H1 (cell line): ENCODE data around the gene MYL9. TPM values are rescaled to one million over a fixed set of nuclear protein-coding genes. Genes with fewer than 3 reads are reported as not detected.

ENCODE experiments used
- CTCF ChIA-PET: fragments of 300-600 bp; sonication (Branson Sonifier 250); formaldehyde crosslinking; loops from one replicate; lab custom pipeline; 2021; ENCODE audit not compliant: partially characterized antibody; lab: Charles Lee
- POLR2A ChIA-PET: fragments of 300-600 bp; sonication (Branson Sonifier 250); formaldehyde crosslinking; loops from one replicate; lab custom pipeline; 2021; ENCODE audit warnings: inconsistent platforms; ENCODE audit not compliant: partially characterized antibody; lab: Charles Lee
- DNase-seq, 2 experiments: peaks; one replicate each; pipeline versions ENCODE4 v3.0.0 to v3.0.0-alpha.2; 2010 to 2022; ENCODE audit warnings: low spot score in 2 of 2, low read depth in 1 of 2, mixed read lengths in 1 of 2
- FAIRE-seq: peaks from 2 replicates; lab custom pipeline; 2011; peaks lifted over from hg19 to GRCh38; lab: Jason Lieb, UNC
- H2AFZ ChIP-seq: 2 replicates; pipeline ENCODE4 v1.8.1; 2012; ENCODE audit warnings: low read length, inconsistent platforms
- H2AK5ac ChIP-seq: 2 replicates; pipeline ENCODE4 v1.6.1; 2013; ENCODE audit warnings: low read depth, low read length
- H2BK120ac ChIP-seq: replicated peaks from 2 replicates; pipeline ENCODE3; 2013; ENCODE audit warnings: low read depth, low read length, inconsistent platforms
- H2BK12ac ChIP-seq: 2 replicates; pipeline ENCODE4 v1.6.1; 2013; ENCODE audit warnings: low read depth, low read length
- H2BK15ac ChIP-seq: 2 replicates; pipeline ENCODE4 v1.6.1; 2013; ENCODE audit warnings: low read length
- H2BK20ac ChIP-seq: 2 replicates; pipeline ENCODE4 v1.6.1; 2013; ENCODE audit warnings: low read length
- H2BK5ac ChIP-seq: 2 replicates; pipeline ENCODE4 v1.6.1; 2013; ENCODE audit warnings: low read depth, low read length
- H3K14ac ChIP-seq: 2 replicates; pipeline ENCODE4 v1.6.1; 2013; ENCODE audit warnings: inconsistent platforms; ENCODE audit not compliant: insufficient read length
- H3K18ac ChIP-seq: 2 replicates; pipeline ENCODE4 v1.6.1; 2013; ENCODE audit warnings: low read length; ENCODE audit errors: extremely low read depth
- H3K23ac ChIP-seq: 2 replicates; pipeline ENCODE4 v1.6.1; 2013; ENCODE audit warnings: inconsistent platforms; ENCODE audit not compliant: insufficient read length
- H3K23me2 ChIP-seq: 2 replicates; pipeline ENCODE4 v1.6.1; 2013; ENCODE audit warnings: low read depth, low read length
- H3K27ac ChIP-seq: 2 replicates; pipeline ENCODE4 v1.6.1; 2011; ENCODE audit warnings: low read depth, low read length, inconsistent platforms
- H3K27me3 ChIP-seq, 4 experiments: replicated peaks in 1 of 4; 1 replicate in 1 of 4; 2 replicates in 3 of 4; pipeline versions ENCODE4 v1.6.1 to v1.8.1; 2011 to 2013; ENCODE audit warnings: low read length in 3 of 4, mild to moderate bottlenecking in 3 of 4, inconsistent platforms in 2 of 4, mixed read lengths in 2 of 4, moderate library complexity in 1 of 4; ENCODE audit not compliant: control insufficient read depth in 3 of 4, insufficient read depth in 3 of 4; ENCODE audit errors: extremely low read depth in 1 of 4
- H3K36me3 ChIP-seq, 4 experiments: 2 replicates each; pipeline versions ENCODE4 v1.6.1 to v1.8.1; 2011 to 2013; ENCODE audit warnings: mild to moderate bottlenecking in 4 of 4, low read length in 3 of 4, moderate library complexity in 2 of 4, control low read depth in 1 of 4, inconsistent platforms in 1 of 4; ENCODE audit not compliant: insufficient read depth in 4 of 4, control insufficient read depth in 2 of 4
- H3K4ac ChIP-seq: replicated peaks from 2 replicates; pipeline ENCODE3; 2013; ENCODE audit warnings: low read length, low read depth, mixed read lengths, inconsistent platforms; ENCODE audit not compliant: insufficient read length
- H3K4me1 ChIP-seq, 4 experiments: replicated peaks in 1 of 4; 1 replicate in 1 of 4; 2 replicates in 3 of 4; pipeline versions ENCODE4 v1.6.1 to v1.8.1; 2011 to 2013; ENCODE audit warnings: low read length in 3 of 4, inconsistent platforms in 2 of 4, mixed read lengths in 1 of 4; ENCODE audit not compliant: insufficient read depth in 4 of 4, control insufficient read depth in 3 of 4
- H3K4me2 ChIP-seq, 2 experiments: 2 replicates each; pipeline versions ENCODE4 v1.6.1 to v1.8.1; 2011 to 2013; ENCODE audit warnings: low read depth in 2 of 2, low read length in 2 of 2, control low read depth in 1 of 2, inconsistent platforms in 1 of 2, mild to moderate bottlenecking in 1 of 2; ENCODE audit not compliant: insufficient read depth in 1 of 2
- H3K4me3 ChIP-seq, 4 experiments: fragments of 200-600, 300-600 bp in 1 of 4; sonication (generic), shearing (Covaris generic), sonication (Bioruptor Twin) in 1 of 4; 2 replicates each; pipeline versions ENCODE4 v1.5.1 to v1.8.1; 2011 to 2016; ENCODE audit warnings: low read length in 4 of 4, low read depth in 3 of 4, control low read depth in 2 of 4, inconsistent platforms in 2 of 4, mild to moderate bottlenecking in 2 of 4, mixed read lengths in 1 of 4, moderate library complexity in 1 of 4; ENCODE audit not compliant: insufficient read depth in 2 of 4; ENCODE audit errors: extremely low read depth in 1 of 4
- H3K56ac ChIP-seq: replicated peaks from 2 replicates; pipeline ENCODE3; 2013; ENCODE audit warnings: low read depth, mild to moderate bottlenecking, mixed read lengths, low read length, inconsistent platforms; ENCODE audit not compliant: insufficient read length
- H3K79me1 ChIP-seq: 2 replicates; pipeline ENCODE4 v1.6.1; 2013; ENCODE audit warnings: low read depth, low read length, control low read depth
- H3K79me2 ChIP-seq, 2 experiments: 2 replicates each; pipeline versions ENCODE4 v1.6.1 to v1.8.1; 2012 to 2013; ENCODE audit warnings: low read length in 2 of 2, mild to moderate bottlenecking in 2 of 2, inconsistent platforms in 1 of 2; ENCODE audit not compliant: insufficient read depth in 2 of 2, control insufficient read depth in 1 of 2
- H3K9ac ChIP-seq, 4 experiments: replicated peaks in 1 of 4; 1 replicate in 1 of 4; 2 replicates in 3 of 4; pipeline versions ENCODE4 v1.6.1 to v1.8.1; 2011 to 2013; ENCODE audit warnings: low read depth in 3 of 4, low read length in 3 of 4, control low read depth in 2 of 4, mild to moderate bottlenecking in 2 of 4, moderate library complexity in 2 of 4, inconsistent platforms in 1 of 4; ENCODE audit errors: extremely low read depth in 1 of 4
- H3K9me3 ChIP-seq, 2 experiments: 2 replicates each; pipeline versions ENCODE4 v1.6.1 to v1.8.1; 2012 to 2013; ENCODE audit warnings: mild to moderate bottlenecking in 2 of 2, moderate library complexity in 2 of 2, control low read depth in 1 of 2, inconsistent platforms in 1 of 2, low read depth in 1 of 2, low read length in 1 of 2, mixed read lengths in 1 of 2; ENCODE audit not compliant: insufficient read depth in 2 of 2
- H4K20me1 ChIP-seq, 2 experiments: replicated peaks in 1 of 2; 2 replicates each; pipeline versions ENCODE3 to v1.8.1; 2011 to 2013; ENCODE audit warnings: inconsistent platforms in 2 of 2, low read length in 2 of 2, mild to moderate bottlenecking in 1 of 2; ENCODE audit not compliant: insufficient read depth in 2 of 2, control insufficient read depth in 1 of 2
- H4K5ac ChIP-seq: 2 replicates; pipeline ENCODE4 v1.6.1; 2013; ENCODE audit warnings: low read length, low read depth, mixed read lengths, inconsistent platforms; ENCODE audit not compliant: insufficient read length
- H4K8ac ChIP-seq: 2 replicates; pipeline ENCODE4 v1.8.0; 2013; ENCODE audit warnings: mild to moderate bottlenecking, moderate library complexity, low read length, inconsistent platforms; ENCODE audit not compliant: insufficient read depth; ENCODE audit errors: extremely low read depth
- H4K91ac ChIP-seq: replicated peaks from 2 replicates; pipeline ENCODE3; 2013; ENCODE audit warnings: low read length, mixed read lengths, inconsistent platforms; ENCODE audit not compliant: insufficient read length
- BACH1 ChIP-seq: IDR thresholded peaks from 2 replicates; pipeline ENCODE4 v1.6.1; 2012; ENCODE audit warnings: low read length, improper control_type of control experiment
- GTF2F1 ChIP-seq: IDR thresholded peaks from 2 replicates; pipeline ENCODE4 v1.6.1; 2012; ENCODE audit warnings: low read depth, low read length, improper control_type of control experiment, borderline replicate concordance
- HDAC2 ChIP-seq, 2 experiments: fragments of 300-600 bp in 1 of 2; sonication (generic) in 1 of 2; IDR thresholded peaks; 2 replicates each; pipeline ENCODE4 v1.6.1; 2011 to 2012; ENCODE audit warnings: low read depth in 2 of 2, low read length in 2 of 2, mild to moderate bottlenecking in 2 of 2, moderate library complexity in 2 of 2, borderline replicate concordance in 1 of 2, inconsistent platforms in 1 of 2
- JUN ChIP-seq: IDR thresholded peaks from 2 replicates; pipeline ENCODE4 v1.6.1; 2011; ENCODE audit warnings: low read depth, mild to moderate bottlenecking, improper control_type of control experiment, low read length
- RAD21 ChIP-seq, 2 experiments: IDR thresholded peaks in 1 of 2; conservative IDR thresholded peaks in 1 of 2; 2 replicates each; pipeline ENCODE4 v1.6.1; 2011; ENCODE audit warnings: low read depth in 2 of 2, low read length in 2 of 2, improper control_type of control experiment in 1 of 2, inconsistent platforms in 1 of 2, mild to moderate bottlenecking in 1 of 2, moderate library complexity in 1 of 2
- RBBP5 ChIP-seq: IDR thresholded peaks from 2 replicates; pipeline ENCODE4 v1.7.1; 2012; ENCODE audit warnings: low read depth, mild to moderate bottlenecking, inconsistent platforms, low read length, moderate library complexity, borderline replicate concordance
- SIN3A ChIP-seq, 2 experiments: IDR thresholded peaks in 1 of 2; conservative IDR thresholded peaks in 1 of 2; 2 replicates each; pipeline ENCODE4 v1.6.1; 2011 to 2012; ENCODE audit warnings: low read length in 2 of 2, improper control_type of control experiment in 1 of 2, low read depth in 1 of 2, mild to moderate bottlenecking in 1 of 2
- SUZ12 ChIP-seq: fragments of 200-600 bp; sonication (generic); IDR thresholded peaks from 2 replicates; pipeline ENCODE4 v1.6.1; 2012; ENCODE audit warnings: mild to moderate bottlenecking, inconsistent platforms, low read length, moderate library complexity, mixed read lengths
- TEAD4 ChIP-seq: IDR thresholded peaks from 2 replicates; pipeline ENCODE4 v1.6.1; 2012; ENCODE audit warnings: low read depth, low read length, inconsistent platforms, mixed read lengths
- ZNF274 ChIP-seq: IDR thresholded peaks from 2 replicates; pipeline ENCODE4 v1.7.0; 2012; ENCODE audit warnings: low read length, borderline replicate concordance; ENCODE audit errors: extremely low read depth
- WGBS, 2 experiments: shearing (Covaris generic) in 1 of 2; methylation state at CpG; one replicate each; pipeline versions ENCODE4 v1.1.6 to v1.1.7; 2013 to 2015; ENCODE audit warnings: low lambda C conversion rate in 2 of 2, mixed read lengths in 2 of 2, inconsistent platforms in 1 of 2, low coverage in 1 of 2, missing lambda C conversion rate in 1 of 2; ENCODE audit not compliant: insufficient replicate concordance in 2 of 2, insufficient coverage in 1 of 2, insufficient read length in 1 of 2; ENCODE audit errors: extremely low coverage in 1 of 2, missing lambda C conversion rate in 1 of 2; 5-methylcytosine and 5-hydroxymethylcytosine counted together
- polyA plus RNA-seq, 7 experiments: library from polyadenylated mRNA; depleted of rRNA in 3 of 7; stranded (reverse) in 5 of 7; unstranded in 2 of 7; fragments of >200 nt in 5 of 7; fragments of 200-250 nt in 2 of 7; gene quantifications; 1 replicate in 5 of 7; 2 replicates in 1 of 7; 4 replicates in 1 of 7; pipeline versions ENCODE4 v1.2.1 to v1.2.3, GENCODE V29; 2011 to 2013; ENCODE audit warnings: missing spikeins in 2 of 7, mixed read lengths in 2 of 7
- total RNA-seq: library from RNA; stranded (reverse); fragmentation: NEBNext Ultra II Directional; extraction: Animal tissue kit (Norgen Biotek cat#: 25700); gene quantifications from 2 replicates; pipeline ENCODE4 v1.2.1, GENCODE V29; 2021

The MYL9 gene
- total and polyA plus RNA-seq, 2 of the 8 experiments (the other 6 are each of a cell fraction or from before 2014, with no cell fraction given): 26.8 to 193 TPM

GRCh38 chr20:36546111-36546736 is 4.9 kb downstream of the MYL9 start:
- Histone ChIP-seq H3K27ac (no peak overlapping the region), H3K14ac (no peak overlapping the region), H2BK20ac (no peak overlapping the region), H2BK15ac (no peak overlapping the region), H3K79me1 (peaks cover 9% of the 10 kb centered on the region), H4K20me1 (peaks cover 6 to 14% of the 10 kb centered on the region in 2 experiments), H2BK120ac (no peak overlapping the region), H3K9me3 (no peaks in the 10 kb centered on the region), H2BK5ac (no peak overlapping the region), H3K4me1 (peaks cover 0 to 18% (median 12%) of the 10 kb centered on the region in 4 experiments; a peak in 6 of 7 replicates), H2AK5ac (no peak overlapping the region), H3K4me3 (no peak overlapping the region), H3K23me2 (peaks cover 3% of the 10 kb centered on the region; the same call in 1 of the 2 replicates), H3K27me3 (no peaks in the 10 kb centered on the region), H2BK12ac (no peak overlapping the region), H3K36me3 (peaks cover 0 to 2% (median 0%) of the 10 kb centered on the region in 4 experiments; a peak in 3 of 8 replicates), H3K23ac (no peak overlapping the region), H3K4me2 (no peak overlapping the region), H4K5ac (no peak overlapping the region), H3K9ac (no peak overlapping the region), H3K79me2 (peaks cover 0 to 22% of the 10 kb centered on the region in 2 experiments; a peak in 1 of 4 replicates), H2AFZ (no peak overlapping the region), H4K91ac (no peak overlapping the region), H3K56ac (no peak overlapping the region), H3K4ac (no peak overlapping the region), H3K18ac (no peak overlapping the region), H4K8ac (peak overlapping the region; percentile 4; the same call in 1 of the 2 replicates)
- no peak for TF ChIP-seq RBBP5
- no peak for TF ChIP-seq ZNF274
- no peak for TF ChIP-seq JUN
- no peak for TF ChIP-seq BACH1
- TF ChIP-seq GTF2F1: no peak
- no peak for TF ChIP-seq SIN3A (conservative IDR thresholded peaks at IDR 0.05 in 1 of 2, IDR thresholded peaks at IDR 0.05 in 1 of 2; ENCODE audit: low read depth in 1 of 2, low read length in 2 of 2)
- no peak for TF ChIP-seq SUZ12
- no peak for TF ChIP-seq TEAD4
- no peak for TF ChIP-seq HDAC2 (IDR thresholded peaks at IDR 0.05; ENCODE audit: borderline replicate concordance in 1 of 2, low read depth in 2 of 2, low read length in 2 of 2)
- TF ChIP-seq RAD21 (IDR thresholded peaks at IDR 0.05 in 1 of 2, conservative IDR thresholded peaks at IDR 0.05 in 1 of 2; ENCODE audit: low read depth in 2 of 2, low read length in 2 of 2): no peak
- POLR2A ChIA-PET: interaction anchor here (0.8 to 2.4 kb wide), 4 partner anchors 16 to 60 kb away, joined by 3 to 10 read pairs (median 3); partner anchors contain the start of genes RAB5IF and TGIF2
- WGBS, 2 experiments: 86% methylated on average over 14 of the region's 14 CpGs; no CpG with 5 or more reads in 1 of the 2 experiments
- DNase-seq: no peak
- no peak for FAIRE-seq
- CTCF ChIA-PET: interaction anchor here (0.5 to 3.4 kb wide), 9 partner anchors 9 to 84 kb away, joined by 3 to 19 read pairs (median 3); partner anchors contain the start of gene RAB5IF
